HepG2 (cell line): Measurements from ENCODE around the gene ZFR2. TPM values are rescaled to one million over a fixed set of nuclear protein-coding genes. Genes with fewer than 3 reads are reported as not detected.

Experiments used
- ATAC-seq: fragments of 200-7000 bp; cut with Tn5 transposase; 3 replicates; pipeline ENCODE4 v1.9.1; 2020; ENCODE audit warnings: mild to moderate bottlenecking, moderate library complexity
- BruUV-seq: library from RNA; stranded (reverse); fragments of 400-500 nt; replicated peaks from 2 replicates; lab custom pipeline; 2021; lab: Mats Ljungman, UMichigan
- CTCF ChIA-PET: fragments of 300-600 bp; formaldehyde crosslinking; extraction: SDS; loops from one replicate; lab custom pipeline; 2021; ENCODE audit warnings: low total read pairs, inconsistent platforms, low intra/inter-chr PET ratio; lab: Yijun Ruan, JAX
- POLR2A ChIA-PET: fragments of 350-600 bp; sonication (Branson Sonifier 250); formaldehyde crosslinking; loops from one replicate; lab custom pipeline; 2020; ENCODE audit warnings: antibody characterized with exemption, inconsistent platforms; lab: Yijun Ruan, JAX
- DNase-seq: peaks from one replicate; pipeline ENCODE4 v3.0.0-alpha.2; 2015; ENCODE audit warnings: low spot score
- FAIRE-seq: peaks from 3 replicates; lab custom pipeline; 2011; peaks lifted over from hg19 to GRCh38; lab: Jason Lieb, UNC
- H2AFZ ChIP-seq: one replicate; pipeline ENCODE4 v1.6.1; 2011; ENCODE audit warnings: low read length, inconsistent platforms
- H3K27ac ChIP-seq: fragments of 300-600 bp; 3 replicates; pipeline ENCODE4 v1.8.0; 2011; ENCODE audit warnings: mixed run types, mild to moderate bottlenecking, mixed read lengths, low read length, inconsistent platforms; ENCODE audit not compliant: insufficient read depth; ENCODE audit errors: extremely low read length
- H3K27me3 ChIP-seq, 2 experiments: fragments of 200-600 bp in 1 of 2; 2 replicates in 1 of 2; 3 replicates in 1 of 2; pipeline versions ENCODE4 v1.6.0 to v1.8.0; 2011; ENCODE audit warnings: low read length in 2 of 2, mild to moderate bottlenecking in 2 of 2, moderate library complexity in 2 of 2, inconsistent platforms in 1 of 2; ENCODE audit not compliant: insufficient read depth in 2 of 2, control insufficient read depth in 1 of 2
- H3K36me3 ChIP-seq, 2 experiments: fragments of 200-600 bp in 1 of 2; replicated peaks in 1 of 2; 2 replicates in 1 of 2; 3 replicates in 1 of 2; pipeline versions ENCODE4 v1.5.1 to v1.8.0; 2011; ENCODE audit warnings: low read length in 2 of 2, inconsistent platforms in 1 of 2; ENCODE audit not compliant: insufficient read depth in 2 of 2, control insufficient read depth in 1 of 2
- H3K4me1 ChIP-seq: 2 replicates; pipeline ENCODE4 v1.5.1; 2012; ENCODE audit warnings: low read length, inconsistent platforms; ENCODE audit not compliant: insufficient read depth
- H3K4me2 ChIP-seq: 2 replicates; pipeline ENCODE4 v1.6.0; 2011; ENCODE audit warnings: low read depth, low read length, inconsistent platforms
- H3K4me3 ChIP-seq, 3 experiments: fragments of 200-600 bp in 1 of 3; sonication (generic), shearing (Covaris generic) in 1 of 3; replicated peaks in 1 of 3; 2 replicates each; pipeline ENCODE4 v1.5.1; 2011 to 2016; ENCODE audit warnings: low read length in 3 of 3, inconsistent platforms in 2 of 3, low read depth in 2 of 3, mild to moderate bottlenecking in 2 of 3, control low read depth in 1 of 3, mixed read lengths in 1 of 3; ENCODE audit not compliant: insufficient read depth in 1 of 3
- H3K79me2 ChIP-seq: one replicate; pipeline ENCODE4 v1.6.1; 2011; ENCODE audit warnings: low read length, inconsistent platforms; ENCODE audit not compliant: insufficient read depth
- H3K9ac ChIP-seq: 2 replicates; pipeline ENCODE4 v1.6.0; 2011; ENCODE audit warnings: mild to moderate bottlenecking, low read depth, low read length, inconsistent platforms; ENCODE audit not compliant: insufficient read depth
- H3K9me3 ChIP-seq: 2 replicates; pipeline ENCODE4 v1.5.1; 2012; ENCODE audit warnings: mild to moderate bottlenecking, low read length
- H4K20me1 ChIP-seq: 2 replicates; pipeline ENCODE4 v1.6.0; 2011; ENCODE audit warnings: inconsistent platforms, mild to moderate bottlenecking, low read length, moderate library complexity; ENCODE audit not compliant: insufficient read depth
- AHDC1 ChIP-seq: sonication (generic); formaldehyde crosslinking; IDR thresholded peaks from 2 replicates; pipeline ENCODE4 v1.5.1; 2020; ENCODE audit warnings: mild to moderate bottlenecking, missing genetic modification reagents, borderline replicate concordance
- BORCS8-MEF2B ChIP-seq: sonication (generic); formaldehyde crosslinking; IDR thresholded peaks from 2 replicates; pipeline ENCODE4 v1.8.0; 2022; ENCODE audit warnings: mild to moderate bottlenecking, missing genetic modification reagents
- CREB1 ChIP-seq, 2 experiments: fragments of 450-650 bp in 1 of 2; IDR thresholded peaks; 2 replicates each; pipeline ENCODE4 v1.6.1; 2016 to 2017; ENCODE audit warnings: control low read depth in 1 of 2, mild to moderate bottlenecking in 1 of 2, missing compliant biosample characterization in 1 of 2, missing genetic modification characterization in 1 of 2
- CREB3 ChIP-seq: sonication (generic); formaldehyde crosslinking; IDR thresholded peaks from 2 replicates; pipeline ENCODE4 v1.5.0; 2020; ENCODE audit warnings: missing genetic modification reagents
- LCORL ChIP-seq, 2 experiments: fragments of 450-650 bp in 1 of 2; sonication (generic) in 1 of 2; formaldehyde crosslinking in 1 of 2; IDR thresholded peaks; 2 replicates each; pipeline versions ENCODE4 v1.5.0 to v1.6.1; 2017 to 2020; ENCODE audit warnings: antibody characterized with exemption in 1 of 2, missing genetic modification reagents in 1 of 2
- NR1H2 ChIP-seq: sonication (generic); formaldehyde crosslinking; IDR thresholded peaks from 2 replicates; pipeline ENCODE4 v1.8.1; 2022; ENCODE audit warnings: low read depth, missing genetic modification reagents, borderline replicate concordance
- PRDM4 ChIP-seq: sonication (generic); formaldehyde crosslinking; IDR thresholded peaks from 2 replicates; pipeline ENCODE4 v1.9.0; 2021; ENCODE audit warnings: missing genetic modification reagents, borderline replicate concordance
- SNAI1 ChIP-seq: sonication (generic); formaldehyde crosslinking; IDR thresholded peaks from 2 replicates; pipeline ENCODE4 v1.5.0; 2020; ENCODE audit warnings: mild to moderate bottlenecking, missing genetic modification reagents, borderline replicate concordance
- TBX3 ChIP-seq: fragments of 450-650 bp; IDR thresholded peaks from 2 replicates; pipeline ENCODE4 v1.6.1; 2017; ENCODE audit warnings: antibody characterized with exemption, mild to moderate bottlenecking, inconsistent platforms, borderline replicate concordance
- ZNF124 ChIP-seq: sonication (generic); formaldehyde crosslinking; IDR thresholded peaks from 2 replicates; pipeline ENCODE4 v1.4.0; 2020; ENCODE audit warnings: missing genetic modification reagents
- ZNF724P ChIP-seq: sonication (generic); formaldehyde crosslinking; IDR thresholded peaks from 2 replicates; pipeline ENCODE4 v1.8.0; 2022; ENCODE audit warnings: missing genetic modification reagents, borderline replicate concordance
- WGBS: methylation state at CpG from one replicate; pipeline ENCODE4 v1.1.6; 2017; ENCODE audit warnings: low lambda C conversion rate; 5-methylcytosine and 5-hydroxymethylcytosine counted together
- in situ Hi-C: cut with HindIII; loops from 2 replicates; pipeline ENCODE4 v1.10.0; 2017; ENCODE audit warnings: low pct_unique_long_range_greater_than_20kb; ENCODE audit not compliant: extremely low pct_ligation_motif_present
- intact Hi-C: fragments of 100-400 bp; cut with micrococcal nuclease; formaldehyde crosslinking; loops from one replicate; pipeline ENCODE4 v1.10.0; 2022; ENCODE audit not compliant: unreplicated experiment
- polyA plus RNA-seq, 8 experiments: library from polyadenylated mRNA; depleted of rRNA in 3 of 8; stranded (reverse) in 7 of 8; unstranded in 1 of 8; fragments of >200 nt; fragmentation: Illumina TruSeq in 4 of 8; extraction: Trizol in 4 of 8; gene quantifications; 2 replicates each; pipeline versions ENCODE4 v1.2.1 to v1.2.3, GENCODE V29; 2011 to 2016; ENCODE audit warnings: low read depth in 4 of 8, missing spikeins in 1 of 8, mixed read lengths in 1 of 8; ENCODE audit not compliant: insufficient read depth in 1 of 8
- total RNA-seq, 5 experiments: library from RNA; depleted of rRNA; stranded (reverse); fragments of >200 nt; fragmentation: Illumina TruSeq; extraction: Trizol; gene quantifications; 2 replicates each; pipeline ENCODE4 v1.2.3, GENCODE V29; 2016; ENCODE audit warnings: low read depth in 1 of 5

Gene ZFR2
- total and polyA plus RNA-seq, 2 of the 13 experiments (the other 11 are each of a cell fraction or from before 2014, with no cell fraction given), result 0.37 to 0.69 TPM

GRCh38 chr19:3774621-3775373, 94.0 kb downstream of the ZFR2 start:
- Histone ChIP-seq H3K9ac (no peak overlapping the region), H2AFZ (no peak overlapping the region), H3K4me3 (no peak overlapping the region), H3K4me2 (no peak overlapping the region), H3K27ac (no peak overlapping the region), H3K4me1 (no peaks in the 10 kb centered on the region), H3K36me3 (no peaks in the 10 kb centered on the region), H3K27me3 (peaks cover 0 to 19% of the 10 kb centered on the region in 2 experiments; a peak in 3 of 5 replicates), H3K9me3 (no peaks in the 10 kb centered on the region), H3K79me2 (no peaks in the 10 kb centered on the region), H4K20me1 (no peaks in the 10 kb centered on the region)
- 51% methylated on average over 9 of the region's 25 CpGs for WGBS
- TF ChIP-seq TBX3 (no peak), ZNF124 (no peak), AHDC1 (CRISPR knock-in tag) (no peak), ZNF724P (CRISPR knock-in tag) (no peak), CREB1 (IDR thresholded peaks at IDR 0.05) (no peak), CREB1 (CRISPR knock-in tag; IDR thresholded peaks at IDR 0.05) (no peak), NR1H2 (no peak), BORCS8-MEF2B (no peak), CREB3 (CRISPR knock-in tag) (no peak), PRDM4 (CRISPR knock-in tag) (no peak), LCORL (IDR thresholded peaks at IDR 0.05) (no peak), LCORL (CRISPR knock-in tag; IDR thresholded peaks at IDR 0.05) (no peak), SNAI1 (CRISPR knock-in tag) (no peak)
- no TSS peak for BruUV-seq
- ATAC-seq (no peak), FAIRE-seq (no peak), DNase-seq (no peak)
- in situ Hi-C loops (no loop called here), intact Hi-C loops (no loop called here)
- POLR2A ChIA-PET, result no interaction called here
- CTCF ChIA-PET, result no interaction called here
